ENCODE results near the gene FBXL19.
A peak's percentile ranks its signal among the peaks of the same experiment; 100 is the strongest.

FBXL19 gene

DNA sequence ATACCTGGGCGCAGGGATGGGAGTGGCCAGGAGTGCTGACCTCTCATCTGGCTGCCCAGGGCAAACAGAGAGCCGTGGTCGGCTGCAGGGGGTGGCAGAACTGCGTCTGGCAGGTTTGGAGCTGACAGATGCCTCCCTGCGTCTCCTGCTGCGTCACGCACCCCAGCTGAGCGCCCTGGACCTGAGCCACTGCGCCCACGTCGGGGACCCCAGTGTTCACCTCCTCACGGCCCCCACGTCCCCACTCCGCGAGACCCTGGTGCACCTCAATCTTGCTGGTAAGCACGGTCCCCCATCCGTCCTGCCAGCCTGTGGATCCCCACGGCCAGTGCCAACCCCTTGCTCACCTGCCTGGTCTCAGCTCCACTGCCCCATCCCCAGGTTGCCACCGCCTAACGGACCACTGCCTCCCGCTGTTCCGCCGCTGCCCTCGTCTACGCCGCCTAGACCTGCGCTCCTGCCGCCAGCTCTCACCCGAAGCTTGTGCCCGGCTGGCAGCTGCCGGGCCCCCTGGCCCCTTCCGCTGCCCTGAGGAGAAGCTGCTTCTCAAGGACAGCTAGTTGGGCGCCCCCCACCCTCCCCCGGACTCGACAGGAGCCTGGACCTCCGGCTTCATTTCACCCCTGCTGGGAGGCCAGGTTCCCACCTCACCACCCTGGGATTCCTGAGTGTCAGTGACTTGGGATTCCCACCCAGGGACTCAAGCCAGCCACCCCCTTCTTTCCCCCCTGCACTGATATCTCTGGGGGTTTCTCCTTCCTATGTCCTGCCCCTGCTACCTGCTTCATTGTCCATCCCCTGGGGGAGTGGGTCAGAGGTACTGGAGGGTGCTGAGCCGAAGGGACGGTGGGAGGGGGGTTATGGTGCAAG lies 23.5 kb downstream of the FBXL19 start:
- DNase-seq = no peak

DNA sequence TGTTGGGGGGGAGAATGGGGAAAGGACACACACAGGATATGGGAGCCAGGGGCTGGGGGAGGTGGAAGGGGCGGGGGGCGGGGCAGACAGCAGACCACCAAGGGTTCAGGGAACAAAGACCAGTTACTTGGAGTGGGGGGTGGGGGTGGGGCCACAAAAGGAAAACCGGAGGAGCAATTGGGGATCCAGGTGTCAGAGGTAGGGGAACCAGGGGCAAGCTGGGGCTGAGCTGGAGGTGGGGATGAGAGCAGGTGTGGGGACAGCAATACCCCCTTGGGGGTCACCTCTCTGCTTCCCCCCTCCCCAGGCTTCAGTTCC lies 24.1 kb downstream of the FBXL19 start:
- no peak for DNase-seq

DNA sequence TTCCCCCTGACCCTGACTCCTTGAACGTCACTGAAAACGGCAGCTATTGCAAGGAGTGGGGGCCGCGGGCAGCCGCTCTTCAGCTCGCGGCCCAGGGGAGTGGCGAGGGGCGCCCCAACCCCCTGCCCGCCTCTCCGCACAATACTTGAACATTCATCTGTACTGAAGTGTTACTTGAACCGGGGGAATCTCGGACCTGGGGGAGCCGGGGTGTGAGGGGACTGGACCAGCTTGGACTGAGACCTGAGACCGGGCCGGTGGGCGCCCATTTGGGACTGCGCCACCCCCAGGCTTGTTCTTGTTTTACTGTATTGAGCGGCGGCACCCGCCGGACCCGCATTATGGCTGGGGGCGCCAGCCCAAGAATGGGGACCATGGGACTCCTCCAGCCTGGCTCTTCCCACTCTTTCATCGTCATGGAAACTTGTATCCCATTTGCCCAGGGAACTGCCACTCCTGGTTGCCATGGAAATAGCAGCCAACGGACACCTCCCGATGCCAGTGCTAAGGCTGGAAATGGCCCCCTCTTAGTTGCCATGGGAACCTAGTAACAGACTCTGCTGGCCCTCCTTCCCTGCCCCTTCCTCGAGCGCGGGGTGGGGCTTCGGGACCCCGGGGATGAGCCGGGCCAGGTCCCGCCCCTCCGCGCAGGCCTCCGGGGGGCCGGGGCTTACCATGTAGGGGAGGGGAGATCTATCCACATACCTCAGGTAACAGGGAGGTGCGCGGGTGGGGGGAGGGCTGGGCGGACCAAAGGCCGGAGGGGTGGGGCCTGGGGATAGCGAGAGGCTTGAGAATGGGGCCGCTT lies 24.7 kb downstream of the FBXL19 start:
- DNase-seq = peak; percentile 45

DNA sequence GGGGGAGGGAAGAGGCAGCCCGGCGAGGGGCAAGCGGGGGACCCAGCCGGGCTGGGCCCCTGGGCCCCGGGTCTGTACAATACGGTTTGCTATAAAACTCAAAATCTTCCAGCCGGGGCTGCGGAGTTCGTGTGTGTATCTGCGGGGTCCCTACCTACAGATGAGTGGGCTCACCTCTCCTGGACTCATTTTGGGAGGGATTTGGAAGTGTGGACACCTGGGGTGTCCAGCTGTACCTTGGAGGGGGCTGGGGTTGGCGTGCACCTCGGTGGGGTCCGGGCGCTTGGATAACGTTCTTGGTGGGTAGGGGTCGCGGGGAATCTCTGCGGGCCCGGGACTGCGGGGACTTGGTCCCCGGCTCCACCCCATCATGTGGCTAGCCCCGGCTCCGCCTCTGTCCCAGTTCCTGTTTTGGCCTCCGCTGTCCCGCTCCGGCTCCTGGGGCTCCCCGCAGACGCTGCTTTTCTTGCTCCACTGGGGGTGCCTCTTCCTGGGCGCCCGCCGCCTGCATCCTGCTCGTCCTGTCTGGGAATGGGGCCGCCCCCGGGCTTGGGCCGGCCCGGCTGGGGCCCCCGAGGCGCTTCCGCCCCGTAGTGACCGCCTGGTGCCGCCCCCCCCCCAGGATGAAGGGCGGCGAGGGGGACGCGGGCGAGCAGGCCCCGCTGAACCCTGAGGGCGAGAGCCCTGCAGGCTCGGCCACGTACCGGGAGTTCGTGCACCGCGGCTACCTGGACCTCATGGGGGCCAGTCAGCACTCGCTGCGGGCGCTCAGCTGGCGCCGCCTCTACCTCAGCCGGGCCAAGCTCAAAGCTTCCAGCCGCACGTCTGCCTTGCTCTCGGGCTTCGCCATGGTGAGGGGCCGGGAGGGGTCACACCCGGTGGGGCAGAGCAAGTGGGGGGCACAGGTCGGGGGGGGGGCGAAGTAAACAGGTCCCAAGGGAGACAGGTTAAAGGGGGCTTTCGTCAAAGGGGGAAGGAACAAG lies 25.6 kb downstream of the FBXL19 start, which contains the start of gene ORAI3:
ORAI3 (plus strand) TSS at position 402 of the 983 bp plus-strand sequence; CDS start at position 624, 222 bp downstream.
- DNase-seq = no peak

DNA sequence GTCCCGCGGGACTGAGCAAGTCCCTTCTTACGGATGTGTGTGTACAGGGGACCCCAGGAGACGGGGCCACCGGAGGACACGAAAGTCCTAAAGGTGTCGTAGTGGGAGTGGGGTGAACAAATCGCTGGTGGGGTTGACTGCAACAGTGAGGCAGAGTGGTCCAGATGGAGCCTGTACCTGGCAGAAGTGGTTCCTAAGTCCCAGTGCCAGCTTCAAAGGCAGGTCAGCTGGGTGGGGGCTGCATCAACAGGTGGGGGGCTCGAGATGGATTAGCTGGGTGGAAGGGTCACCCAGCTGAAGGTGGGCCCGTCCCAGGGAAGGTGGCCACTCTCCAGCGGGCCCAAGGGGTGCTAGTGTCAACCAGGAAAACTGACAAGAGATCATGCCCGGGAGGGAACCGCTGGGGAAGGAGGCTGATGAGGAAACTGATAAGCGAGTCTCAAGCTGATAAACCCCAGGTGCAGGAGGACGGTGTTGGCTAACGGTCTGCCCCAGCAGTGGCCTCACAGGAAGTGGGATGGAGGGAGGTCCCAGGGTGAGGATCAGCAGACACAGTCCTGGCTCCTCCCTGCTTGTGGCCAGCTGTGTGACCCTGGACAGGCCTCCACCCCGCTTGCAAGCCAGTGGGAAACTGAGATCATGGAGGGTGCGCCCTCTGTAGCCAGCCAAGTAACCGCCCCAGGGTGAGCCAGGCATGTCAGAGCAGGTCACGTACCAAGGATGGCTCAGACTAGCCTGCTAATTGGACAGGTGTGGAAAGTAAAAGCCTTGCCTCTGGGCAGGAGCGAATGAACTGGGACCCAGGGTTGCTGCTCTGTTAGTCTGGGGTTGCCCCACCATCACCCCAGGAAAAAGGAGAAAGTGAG lies 26.5 kb downstream of the FBXL19 start:
- DNase-seq = peak; percentile 59

DNA sequence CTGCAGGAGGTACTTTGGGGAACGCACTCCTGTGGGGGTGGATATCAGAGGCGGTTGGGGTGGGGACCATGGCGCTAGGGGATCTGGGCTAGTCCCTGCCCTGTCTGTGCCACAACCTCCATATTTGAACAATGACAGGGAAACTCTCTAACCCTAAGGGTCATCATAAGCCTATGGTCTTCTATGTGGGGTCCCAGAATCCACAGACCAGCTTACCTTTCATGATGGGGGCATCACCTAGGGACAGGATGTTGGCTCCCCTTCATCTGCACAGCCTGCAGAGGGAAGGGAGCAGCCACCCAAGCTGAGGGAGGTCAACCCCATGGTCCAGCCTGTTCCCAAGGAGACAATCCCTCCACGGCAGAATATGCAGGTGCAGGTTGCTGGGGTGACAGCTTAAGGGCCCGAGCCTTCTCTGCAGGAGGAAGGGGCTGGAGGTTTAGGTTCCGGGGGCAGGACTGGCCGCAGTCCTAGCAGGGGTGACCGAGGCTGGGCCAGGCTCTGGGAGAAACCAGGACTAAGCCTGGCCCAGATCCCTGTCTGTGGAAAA lies 27.2 kb downstream of the FBXL19 start:
- DNase-seq = no peak

DNA sequence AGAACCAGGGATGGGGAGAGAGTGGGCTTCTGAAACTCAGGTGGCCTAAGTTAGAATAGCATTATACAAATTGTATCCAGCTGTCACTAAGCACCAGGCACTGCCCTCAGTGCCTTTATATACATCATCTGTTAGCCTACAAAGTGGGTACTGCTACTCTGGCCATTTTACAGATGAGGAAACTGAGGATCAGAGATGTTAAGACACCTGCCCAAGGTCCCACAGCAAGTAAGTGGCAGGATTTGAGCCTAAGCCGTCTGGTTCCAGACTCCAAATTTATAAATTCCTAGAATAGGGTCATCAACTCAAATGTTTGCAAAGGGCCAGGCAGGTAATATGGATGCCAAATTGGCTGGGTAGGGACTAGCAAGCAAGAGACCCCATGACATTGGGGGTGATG lies 27.8 kb downstream of the FBXL19 start:
- DNase-seq = no peak

DNA sequence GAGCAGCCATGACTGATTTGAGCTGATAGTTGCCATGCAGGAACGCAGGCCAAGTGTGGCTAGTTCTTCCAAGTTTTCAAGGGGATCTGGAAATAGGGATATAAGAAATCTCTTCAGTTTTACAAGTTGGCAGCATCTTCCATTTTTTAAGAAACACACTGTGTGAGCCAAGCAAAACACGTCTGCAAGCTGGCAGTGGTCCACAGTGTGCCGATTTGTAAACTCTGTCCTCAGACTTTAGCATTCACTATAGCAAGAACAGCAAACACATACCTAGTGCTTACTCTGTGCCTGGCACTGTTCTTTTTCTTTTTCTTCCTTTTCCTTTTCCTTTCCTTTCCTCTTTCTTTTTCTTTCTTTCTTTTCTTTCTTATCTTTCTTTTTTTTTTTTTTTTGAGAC lies 28.4 kb downstream of the FBXL19 start:
- DNase-seq = no peak

DNA sequence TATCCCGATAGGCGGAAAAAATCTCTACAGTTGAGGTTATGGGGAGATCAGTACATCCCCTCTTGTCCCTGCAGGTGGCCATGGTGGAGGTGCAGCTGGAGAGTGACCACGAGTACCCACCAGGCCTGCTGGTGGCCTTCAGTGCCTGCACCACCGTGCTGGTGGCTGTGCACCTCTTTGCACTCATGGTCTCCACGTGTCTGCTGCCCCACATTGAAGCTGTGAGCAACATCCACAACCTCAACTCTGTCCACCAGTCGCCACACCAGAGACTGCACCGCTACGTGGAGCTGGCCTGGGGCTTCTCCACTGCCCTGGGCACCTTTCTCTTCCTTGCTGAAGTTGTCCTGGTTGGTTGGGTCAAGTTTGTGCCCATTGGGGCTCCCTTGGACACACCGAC lies 29.7 kb downstream of the FBXL19 start:
- DNase-seq = no peak

DNA sequence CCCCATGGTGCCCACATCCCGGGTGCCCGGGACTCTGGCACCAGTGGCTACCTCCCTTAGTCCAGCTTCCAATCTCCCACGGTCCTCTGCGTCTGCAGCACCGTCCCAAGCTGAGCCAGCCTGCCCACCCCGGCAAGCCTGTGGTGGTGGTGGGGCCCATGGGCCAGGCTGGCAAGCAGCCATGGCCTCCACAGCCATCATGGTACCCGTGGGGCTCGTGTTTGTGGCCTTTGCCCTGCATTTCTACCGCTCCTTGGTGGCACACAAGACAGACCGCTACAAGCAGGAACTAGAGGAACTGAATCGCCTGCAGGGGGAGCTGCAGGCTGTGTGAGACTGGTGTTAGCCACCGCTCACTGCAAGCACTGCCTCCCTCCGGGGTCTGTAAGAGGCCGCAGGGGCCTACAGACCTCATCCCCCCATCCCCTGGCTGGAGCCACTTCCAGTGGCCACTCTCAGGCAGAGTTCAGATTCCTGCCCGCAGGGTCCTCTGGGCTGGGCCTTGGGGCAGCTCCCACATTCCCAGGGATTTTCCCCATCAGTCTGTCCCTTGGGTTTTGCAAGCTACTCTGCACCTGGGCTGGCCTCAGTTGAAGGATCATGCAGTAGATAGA lies 30.2 kb downstream of the FBXL19 start:
- peak; percentile 79 for DNase-seq

DNA sequence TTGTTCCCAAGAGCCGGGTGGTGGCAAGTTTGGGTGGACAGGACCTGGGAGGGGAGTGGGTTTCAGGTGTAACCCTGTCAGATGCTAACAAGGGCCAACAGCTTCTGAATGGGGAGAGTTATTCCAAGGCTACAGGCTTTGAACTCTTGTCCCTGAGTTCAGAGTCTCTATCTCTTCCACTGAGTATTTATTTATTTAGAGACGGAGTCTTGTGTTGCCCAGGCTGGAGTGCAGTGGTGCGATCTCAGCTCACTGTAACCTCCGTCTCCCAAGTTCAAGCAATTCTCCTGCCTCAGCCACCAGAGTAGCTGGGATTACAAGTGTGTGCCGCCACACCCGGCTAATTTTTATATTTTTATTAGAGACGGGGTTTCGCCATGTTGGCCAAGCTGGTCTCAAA lies 31.6 kb downstream of the FBXL19 start:
- no peak for DNase-seq

DNA sequence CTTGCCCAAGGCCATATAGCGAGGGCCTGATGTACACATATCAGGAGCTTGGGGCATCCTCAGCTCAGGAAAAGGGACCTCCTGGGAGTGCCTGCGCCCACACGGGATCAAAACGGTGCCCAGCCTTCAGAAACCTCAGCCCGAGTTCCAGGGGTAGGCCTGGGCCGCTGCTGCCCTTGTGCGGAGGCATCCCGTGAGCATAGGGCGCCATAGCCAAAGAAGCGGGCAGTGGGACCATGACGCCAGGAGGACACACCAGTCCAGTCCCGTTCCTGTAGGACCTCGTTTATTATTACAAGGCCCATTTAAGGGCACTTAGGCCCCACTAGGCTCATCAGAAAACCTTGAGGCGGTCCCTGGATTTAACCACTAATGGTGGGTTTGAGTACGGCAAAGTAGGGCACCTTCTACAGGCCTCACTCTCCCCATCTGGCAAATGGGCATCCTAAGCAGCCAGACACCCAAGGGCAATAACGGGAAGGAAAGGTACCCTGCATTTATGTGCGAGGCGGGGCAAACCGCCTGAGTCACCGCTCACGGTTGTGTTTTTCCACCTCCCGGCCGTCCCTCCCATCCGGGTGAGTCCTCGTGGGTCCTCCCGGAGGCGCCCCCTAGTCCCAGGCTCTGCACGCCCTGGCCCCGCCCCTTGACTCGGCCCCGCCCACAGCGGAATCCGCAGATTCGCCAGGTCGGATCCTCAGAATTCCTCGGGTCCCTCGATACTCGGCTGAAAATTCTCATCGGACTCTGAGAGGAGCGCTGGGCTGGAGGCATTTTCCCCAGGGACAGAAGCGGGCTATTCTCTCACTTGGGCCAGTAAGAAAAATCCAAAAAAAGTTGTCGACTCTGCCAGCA lies 33.5 kb downstream of the FBXL19 start:
- peak; percentile 65 for DNase-seq

DNA sequence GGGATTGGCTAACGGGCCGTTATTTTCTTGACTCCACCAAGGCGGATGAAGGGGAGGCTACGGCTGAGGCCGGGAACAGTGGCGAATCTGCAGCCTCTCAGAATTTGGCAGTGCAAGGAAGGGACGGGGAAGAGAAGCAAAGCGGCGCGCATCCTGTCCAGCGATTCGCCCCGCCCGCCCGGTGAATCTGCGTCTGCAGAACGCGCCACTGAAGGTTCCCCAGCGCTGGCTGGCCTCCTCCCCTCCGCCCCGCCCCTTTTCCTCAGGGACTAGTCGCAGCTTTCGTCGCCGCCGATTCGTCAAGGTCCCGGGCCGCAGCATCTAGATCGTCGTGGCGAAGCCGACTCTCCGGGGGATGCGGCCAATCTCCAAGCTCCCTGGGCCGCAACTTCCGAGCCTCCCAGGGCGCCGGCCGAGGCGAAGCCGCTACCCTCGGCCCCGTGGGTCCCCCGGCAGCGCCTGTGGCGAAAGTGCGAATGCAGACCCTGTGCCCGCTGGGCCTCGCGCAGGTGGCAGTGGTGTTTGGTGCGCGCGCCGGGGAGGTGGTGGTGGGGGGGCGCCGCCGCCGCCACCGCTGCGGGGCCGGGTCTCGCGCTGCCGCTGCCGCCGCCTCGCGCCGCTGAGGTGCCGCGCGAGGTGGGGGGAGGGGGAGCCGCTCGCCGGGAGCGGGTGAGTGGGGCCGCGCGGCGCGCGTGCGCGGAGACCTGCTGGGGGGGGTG lies 34.2 kb downstream of the FBXL19 start, which contains the start of gene SETD1A:
SETD1A (plus strand) TSS at position 299 of the 719 bp plus-strand sequence. CDS start 978 bp downstream, outside the sequence.
- DNase-seq = peak; percentile 82

DNA sequence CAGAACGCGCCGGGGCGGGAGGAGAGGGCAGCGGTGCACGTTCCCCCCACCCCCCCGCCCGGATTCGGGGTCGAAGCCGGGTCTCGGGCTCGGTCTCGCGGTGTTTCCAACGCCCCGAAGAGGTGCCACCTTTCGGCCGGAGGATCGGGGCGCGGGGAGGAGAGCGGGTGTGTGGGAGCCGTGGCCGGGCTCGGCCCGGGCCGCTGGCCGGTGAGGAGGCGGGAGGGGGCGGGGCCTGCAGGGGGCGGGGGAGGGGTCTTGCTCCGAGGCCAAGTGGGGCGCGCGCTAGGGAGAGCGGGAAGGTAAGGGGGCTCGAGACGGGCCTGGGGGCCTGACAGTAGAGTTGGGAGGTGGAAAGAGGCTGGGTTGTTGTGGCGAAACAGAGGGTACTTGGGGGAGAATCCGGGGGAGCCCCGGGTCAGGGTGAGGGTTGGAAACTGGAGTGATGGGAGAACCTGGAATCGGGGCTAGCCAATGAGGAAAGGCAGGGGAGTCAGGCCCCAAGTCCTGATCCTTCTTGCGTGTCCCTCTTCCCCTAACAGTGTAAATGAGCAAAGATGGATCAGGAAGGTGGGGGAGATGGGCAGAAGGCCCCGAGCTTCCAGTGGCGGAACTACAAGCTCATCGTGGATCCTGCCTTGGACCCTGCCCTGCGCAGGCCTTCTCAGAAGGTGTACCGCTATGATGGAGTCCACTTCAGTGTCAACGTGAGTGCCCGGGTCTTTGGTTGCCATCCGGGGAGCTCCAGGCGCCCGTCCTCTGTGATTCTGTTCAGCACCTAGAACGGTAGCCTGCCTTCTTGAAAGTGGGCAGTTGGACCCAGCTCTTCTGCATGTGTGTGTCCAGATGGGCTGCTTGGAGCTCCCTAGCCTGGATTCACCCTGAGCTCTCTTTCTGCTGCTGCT lies 35.1 kb downstream of the FBXL19 start:
- DNase-seq = no peak

DNA sequence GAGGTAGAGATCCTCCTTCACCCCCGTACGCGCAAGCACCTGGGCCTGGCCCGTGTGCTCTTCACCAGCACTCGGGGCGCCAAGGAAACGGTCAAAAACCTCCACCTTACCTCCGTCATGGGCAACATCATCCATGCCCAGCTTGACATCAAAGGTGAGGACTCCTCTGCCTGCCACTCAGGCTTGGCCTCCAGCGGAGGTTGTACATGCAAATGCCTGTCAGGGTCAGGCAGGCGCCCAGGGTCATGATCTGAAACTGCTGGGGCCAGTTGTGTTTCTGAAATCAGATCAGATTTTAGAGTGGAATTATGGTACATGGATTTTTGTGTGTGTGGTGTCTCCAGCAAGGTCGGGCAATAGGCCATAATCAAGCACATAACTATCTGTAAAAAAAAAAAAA lies 38.0 kb downstream of the FBXL19 start:
- DNase-seq = no peak

DNA sequence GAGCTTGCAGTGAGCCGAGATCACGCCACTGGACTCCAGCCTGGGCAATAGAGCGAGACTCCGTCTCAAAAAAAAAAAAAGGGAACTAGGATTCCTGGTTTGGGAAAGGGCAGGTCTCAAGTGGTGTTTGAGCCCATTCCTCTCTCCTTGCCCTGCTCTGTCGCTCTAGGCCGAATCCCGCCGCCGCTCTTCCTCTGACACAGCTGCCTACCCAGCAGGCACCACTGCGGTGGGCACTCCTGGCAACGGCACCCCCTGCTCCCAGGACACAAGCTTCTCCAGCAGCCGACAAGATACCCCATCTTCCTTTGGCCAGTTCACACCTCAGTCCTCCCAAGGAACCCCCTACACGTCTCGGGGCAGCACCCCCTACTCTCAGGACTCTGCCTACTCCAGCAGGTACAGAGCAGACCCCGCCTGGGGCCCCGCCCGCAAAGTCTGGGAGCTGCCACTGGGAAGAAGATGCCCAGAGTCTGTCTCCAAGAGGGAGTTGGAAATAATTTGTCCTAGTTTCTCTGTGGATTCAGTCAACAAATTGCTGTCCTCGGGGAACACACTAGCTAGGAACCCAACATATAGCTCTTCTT lies 40.6 kb downstream of the FBXL19 start:
- DNase-seq = no peak

DNA sequence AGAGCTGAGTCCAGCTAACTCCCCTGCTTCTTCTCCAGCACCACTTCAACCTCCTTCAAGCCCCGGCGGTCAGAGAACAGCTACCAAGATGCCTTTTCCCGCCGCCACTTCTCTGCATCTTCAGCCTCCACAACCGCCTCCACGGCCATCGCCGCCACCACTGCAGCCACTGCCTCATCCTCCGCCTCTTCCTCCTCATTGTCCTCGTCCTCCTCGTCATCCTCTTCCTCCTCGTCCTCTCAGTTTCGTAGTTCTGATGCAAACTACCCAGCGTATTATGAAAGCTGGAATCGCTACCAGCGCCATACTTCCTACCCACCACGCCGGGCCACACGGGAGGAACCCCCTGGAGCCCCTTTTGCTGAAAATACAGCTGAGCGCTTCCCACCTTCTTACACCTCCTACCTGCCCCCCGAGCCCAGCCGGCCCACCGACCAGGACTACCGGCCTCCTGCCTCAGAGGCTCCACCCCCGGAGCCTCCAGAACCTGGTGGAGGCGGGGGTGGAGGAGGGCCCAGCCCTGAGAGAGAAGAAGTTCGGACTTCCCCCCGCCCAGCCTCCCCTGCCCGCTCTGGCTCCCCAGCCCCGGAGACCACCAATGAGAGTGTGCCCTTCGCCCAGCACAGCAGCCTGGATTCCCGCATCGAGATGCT lies 41.3 kb downstream of the FBXL19 start:
- no peak for DNase-seq
